ENCODE measurements around the gene RHOF. TPM values are rescaled to one million over a fixed set of nuclear protein-coding genes. Genes with fewer than 3 reads are reported as not detected.

The RHOF gene
- total and polyA plus RNA-seq, 2 of the 8 experiments (the other 6 are each of a cell fraction or from before 2014, with no cell fraction given), result 23.8 to 31.9 TPM

GRCh38 chr12:121733849-121734248, 59.6 kb downstream of the RHOF start (continued):
- TF ChIP-seq CHD2 (IDR thresholded peaks at IDR 0.05; ENCODE audit: low read length) (no peak), POU5F1 (IDR thresholded peaks at IDR 0.05; ENCODE audit: low read depth, low read length) (no peak), TAF1 (IDR thresholded peaks at IDR 0.05; ENCODE audit: low read depth, low read length) (no peak), RAD21 (IDR thresholded peaks at IDR 0.05 in 1 of 2, conservative IDR thresholded peaks at IDR 0.05 in 1 of 2; ENCODE audit: low read depth in 2 of 2, low read length in 2 of 2) (no peak), GTF2F1 (IDR thresholded peaks at IDR 0.05; ENCODE audit: borderline replicate concordance, low read depth, low read length) (no peak)
